A549 (cell line): ENCODE data around the gene SLC6A19. TPM values are rescaled to one million over a fixed set of nuclear protein-coding genes. Genes with fewer than 3 reads are reported as not detected.
A peak's percentile ranks its signal among the peaks of the same experiment; 100 is the strongest.

Source experiments
- ATAC-seq, 2 experiments: fragments of 200-7000 bp in 1 of 2; fragments of >200 bp in 1 of 2; cut with Nextera tagmentation in 1 of 2; cut with Tn5 transposase in 1 of 2; 3 replicates each; pipeline versions ENCODE4 v1.8.0 to v1.9.1; 2018 to 2020; ENCODE audit warnings: mild to moderate bottlenecking in 1 of 2, moderate library complexity in 1 of 2
- CTCF ChIA-PET: fragments of 300-600 bp; sonication (Branson Sonifier 250); formaldehyde crosslinking; extraction: SDS; loops from one replicate; lab custom pipeline; 2021; ENCODE audit warnings: antibody characterized with exemption, inconsistent platforms; lab: Yijun Ruan, JAX
- POLR2A ChIA-PET: fragments of 350-600 bp; formaldehyde crosslinking; extraction: SDS; loops from one replicate; lab custom pipeline; 2021; ENCODE audit warnings: antibody characterized with exemption, inconsistent platforms; lab: Yijun Ruan, JAX
- DNase-seq, 2 experiments: peaks; one replicate each; pipeline versions ENCODE4 v3.0.0 to v3.0.0-alpha.2; 2011 to 2016; ENCODE audit warnings: low read depth in 1 of 2, low spot score in 1 of 2
- FAIRE-seq: peaks from 2 replicates; lab custom pipeline; 2011; peaks lifted over from hg19 to GRCh38; lab: Jason Lieb, UNC
- H3K27ac ChIP-seq, 2 experiments: fragments of >200 bp; sonication (Bioruptor Twin); formaldehyde crosslinking; 3 replicates each; pipeline ENCODE4 v1.5.1; 2016 to 2017
- H3K4me1 ChIP-seq: fragments of >200 bp; sonication (Bioruptor Twin); formaldehyde crosslinking; 3 replicates; pipeline ENCODE4 v1.6.1; 2016
- H3K4me2 ChIP-seq: fragments of >200 bp; sonication (Bioruptor Twin); formaldehyde crosslinking; 3 replicates; pipeline ENCODE4 v1.6.1; 2016
- H3K4me3 ChIP-seq: fragments of >200 bp; sonication (Bioruptor Twin); formaldehyde crosslinking; 3 replicates; pipeline ENCODE4 v1.5.1; 2016
- H3K9me3 ChIP-seq: fragments of >200 bp; sonication (Bioruptor Twin); formaldehyde crosslinking; 3 replicates; pipeline ENCODE4 v1.6.1; 2016
- CBX8 ChIP-seq: fragments of 200-600 bp; sonication (generic); IDR thresholded peaks from 2 replicates; pipeline ENCODE4 v1.6.1; 2016
- CHD4 ChIP-seq: fragments of 200-600 bp; sonication (generic); IDR thresholded peaks from 2 replicates; pipeline ENCODE4 v1.6.1; 2016; ENCODE audit warnings: antibody characterized with exemption, mild to moderate bottlenecking, borderline replicate concordance
- EHF ChIP-seq: fragments of 250-450 bp; sonication (Bioruptor Pico); IDR thresholded peaks from 2 replicates; pipeline ENCODE4 v1.5.0; 2020; ENCODE audit warnings: mild to moderate bottlenecking
- EHMT2 ChIP-seq: fragments of 200-600 bp; sonication (generic); IDR thresholded peaks from 2 replicates; pipeline ENCODE4 v1.6.1; 2016; ENCODE audit warnings: antibody characterized with exemption, low read depth, mild to moderate bottlenecking, moderate library complexity
- ELK1 ChIP-seq: fragments of 150-350 bp; IDR thresholded peaks from 2 replicates; pipeline ENCODE4 v1.6.1; 2014; ENCODE audit warnings: low read depth, mild to moderate bottlenecking, low read length
- EP300 ChIP-seq, 2 experiments: fragments of >200 bp; sonication (Bioruptor Twin); formaldehyde crosslinking; IDR thresholded peaks; 2 replicates in 1 of 2; 3 replicates in 1 of 2; pipeline ENCODE4 v1.6.1; 2016 to 2017
- FOSB ChIP-seq: fragments of 250-450 bp; sonication (Bioruptor Pico); IDR thresholded peaks from 2 replicates; pipeline ENCODE4 v1.5.0; 2020; ENCODE audit warnings: mild to moderate bottlenecking, moderate library complexity
- FOSL2 ChIP-seq, 2 experiments: fragments of 450-650 bp in 1 of 2; fragments of >200 bp in 1 of 2; sonication (Bioruptor Twin) in 1 of 2; formaldehyde crosslinking; IDR thresholded peaks; 2 replicates each; pipeline versions ENCODE4 v1.5.0 to v1.6.1; 2016 to 2020; ENCODE audit warnings: mild to moderate bottlenecking in 1 of 2, moderate library complexity in 1 of 2
- GATA3 ChIP-seq: IDR thresholded peaks from 2 replicates; pipeline ENCODE4 v1.6.1; 2012; ENCODE audit warnings: borderline replicate concordance
- HEYL ChIP-seq: fragments of 250-450 bp; sonication (Bioruptor Pico); IDR thresholded peaks from 2 replicates; pipeline ENCODE4 v1.8.0; 2021; ENCODE audit warnings: mild to moderate bottlenecking, moderate library complexity
- HOXB13 ChIP-seq: fragments of 250-450 bp; sonication (Bioruptor Pico); IDR thresholded peaks from 2 replicates; pipeline ENCODE4 v1.5.0; 2020; ENCODE audit warnings: low read depth, mild to moderate bottlenecking, moderate library complexity
- JUN ChIP-seq, 2 experiments: fragments of >200 bp; sonication (Bioruptor Twin); formaldehyde crosslinking; IDR thresholded peaks; 2 replicates in 1 of 2; 3 replicates in 1 of 2; pipeline ENCODE4 v1.6.1; 2016 to 2017
- JUNB ChIP-seq: fragments of >200 bp; sonication (Bioruptor Twin); formaldehyde crosslinking; IDR thresholded peaks from 2 replicates; pipeline ENCODE4 v1.6.1; 2016
- MAFK ChIP-seq: fragments of 450-650 bp; IDR thresholded peaks from 2 replicates; pipeline ENCODE4 v1.6.1; 2014; ENCODE audit not compliant: partially characterized antibody
- MAZ ChIP-seq: fragments of 150-350 bp; IDR thresholded peaks from 2 replicates; pipeline ENCODE4 v1.6.1; 2014; ENCODE audit warnings: antibody characterized with exemption, low read depth, low read length, borderline replicate concordance
- NFE2L2 ChIP-seq: fragments of 150-350 bp; conservative IDR thresholded peaks from 2 replicates; pipeline ENCODE4 v1.6.1; 2014; ENCODE audit warnings: low read length
- PHF8 ChIP-seq: fragments of 200-600 bp; sonication (generic); IDR thresholded peaks from 2 replicates; pipeline ENCODE4 v1.6.1; 2016; ENCODE audit warnings: low read depth, mild to moderate bottlenecking, antibody characterized with exemption, moderate library complexity, borderline replicate concordance
- POLR2A ChIP-seq: IDR thresholded peaks from 2 replicates; pipeline ENCODE4 v1.6.1; 2012; ENCODE audit warnings: mild to moderate bottlenecking, low read length
- RAD21 ChIP-seq, 2 experiments: fragments of >200 bp in 1 of 2; sonication (Bioruptor Twin) in 1 of 2; formaldehyde crosslinking in 1 of 2; IDR thresholded peaks in 1 of 2; conservative IDR thresholded peaks in 1 of 2; 2 replicates in 1 of 2; 3 replicates in 1 of 2; pipeline ENCODE4 v1.6.1; 2012 to 2018; ENCODE audit warnings: inconsistent platforms in 1 of 2
- RCOR1 ChIP-seq: fragments of 150-350 bp; IDR thresholded peaks from 2 replicates; pipeline ENCODE4 v1.6.1; 2014; ENCODE audit warnings: antibody characterized with exemption, low read length, low read depth
- REST ChIP-seq: fragments of 200-600 bp; sonication (generic); IDR thresholded peaks from 2 replicates; pipeline ENCODE4 v1.6.1; 2016; ENCODE audit warnings: antibody characterized with exemption, mild to moderate bottlenecking, moderate library complexity
- RFX5 ChIP-seq: fragments of 450-650 bp; IDR thresholded peaks from 2 replicates; pipeline ENCODE4 v1.7.1; 2014; ENCODE audit warnings: antibody characterized with exemption, mild to moderate bottlenecking, moderate library complexity
- SMC3 ChIP-seq: fragments of >200 bp; sonication (Bioruptor Twin); formaldehyde crosslinking; IDR thresholded peaks from 3 replicates; pipeline ENCODE4 v1.6.1; 2018; ENCODE audit warnings: inconsistent platforms
- TP53 ChIP-seq: fragments of 250-450 bp; sonication (Bioruptor Pico); IDR thresholded peaks from 2 replicates; pipeline ENCODE4 v1.5.0; 2021; ENCODE audit warnings: mild to moderate bottlenecking, moderate library complexity
- ZFP36 ChIP-seq: fragments of 450-650 bp; IDR thresholded peaks from 2 replicates; pipeline ENCODE4 v1.6.1; 2014; ENCODE audit warnings: borderline replicate concordance; ENCODE audit not compliant: partially characterized antibody
- ZSCAN20 ChIP-seq: fragments of 250-450 bp; sonication (Bioruptor Pico); IDR thresholded peaks from 2 replicates; pipeline ENCODE4 v1.8.0; 2022; ENCODE audit warnings: mild to moderate bottlenecking, moderate library complexity
- WGBS: methylation state at CpG from one replicate; pipeline ENCODE4 v1.1.6; 2017; ENCODE audit errors: missing lambda C conversion rate; 5-methylcytosine and 5-hydroxymethylcytosine counted together
- polyA plus RNA-seq, 4 experiments: library from polyadenylated mRNA; depleted of rRNA in 3 of 4; stranded (reverse); fragments of >200 nt; fragmentation: RNase III in 1 of 4; extraction: RNeasy Plus Mini Kit Qiagen cat#74134 plus additional on column Dnase treatment in 1 of 4; gene quantifications; 2 replicates in 3 of 4; 3 replicates in 1 of 4; pipeline ENCODE4 v1.2.3, GENCODE V29; 2011 to 2017
- TF ChIP-seq, protein P1 (sequence below): IDR thresholded peaks from 2 replicates; pipeline ENCODE4 v1.6.1; 2012

Gene SLC6A19
- polyA plus RNA-seq, 2 of the 4 experiments (the other 2 are of a cell fraction), result 0.01 TPM; not detected in 1

DNA sequence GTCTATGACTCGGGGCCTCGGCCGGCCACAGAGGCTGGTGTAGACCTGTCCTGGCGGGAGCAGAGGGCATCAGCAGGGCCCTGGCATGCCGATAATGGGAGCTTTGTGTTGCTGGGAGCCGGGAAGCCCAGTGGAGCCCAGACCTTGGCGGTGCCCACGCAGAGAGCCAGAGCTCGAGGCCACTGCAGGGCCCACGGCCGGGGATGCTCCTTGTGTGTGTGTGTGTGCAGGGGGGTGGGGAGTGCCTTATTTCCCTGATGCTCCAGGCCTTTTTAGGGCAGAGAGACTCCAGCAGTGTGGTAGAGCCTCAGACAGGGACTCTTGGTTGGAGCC lies 18.3 kb downstream of the SLC6A19 start:
- 39% methylated on average over 7 of the region's 11 CpGs for WGBS
- no peaks in the 10 kb centered on the region for H3K4me1 ChIP-seq
- ChIA-PET POLR2A (no interaction called here), CTCF (interaction anchor here (0.6 to 1.3 kb wide), 5 partner anchors 11 to 408 kb away, joined by 3 to 5 read pairs (median 3); no protein-coding TSS in a partner anchor)
- TF ChIP-seq RFX5 (no peak), MAFK (no peak), JUN (IDR thresholded peaks at IDR 0.05) (no peak), SMC3 (no peak)
- ATAC-seq (peak in 1 of 2 experiments; percentile 17; a peak in 3 of 6 replicates), DNase-seq (no peak), FAIRE-seq (no peak)
- H3K9me3 ChIP-seq, result no peaks in the 10 kb centered on the region
- H3K4me3 ChIP-seq, result no peak overlapping the region
- H3K27ac ChIP-seq, result no peak overlapping the region
- no peak overlapping the region for H3K4me2 ChIP-seq

DNA sequence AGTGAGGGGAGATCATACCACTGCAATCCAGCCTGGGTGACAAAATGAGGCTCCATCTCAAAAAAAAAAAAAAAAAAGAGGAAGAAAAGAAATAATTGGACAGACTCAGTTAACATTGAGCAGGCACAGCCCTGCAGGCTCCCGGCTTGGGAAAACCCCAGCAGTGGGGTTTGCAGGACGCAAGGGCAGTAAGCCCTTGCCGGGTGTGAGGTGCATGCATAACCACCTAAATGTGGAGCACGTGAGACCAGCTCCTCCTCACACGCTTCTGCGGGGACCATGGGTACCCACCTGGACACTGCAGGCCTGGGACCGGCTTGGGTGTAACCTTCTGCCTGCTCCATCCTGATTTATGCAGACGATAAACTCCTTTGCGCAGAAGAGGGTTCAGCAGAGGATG lies 19.0 kb downstream of the SLC6A19 start:
- 55% methylated on average over 9 of the region's 9 CpGs for WGBS

DNA sequence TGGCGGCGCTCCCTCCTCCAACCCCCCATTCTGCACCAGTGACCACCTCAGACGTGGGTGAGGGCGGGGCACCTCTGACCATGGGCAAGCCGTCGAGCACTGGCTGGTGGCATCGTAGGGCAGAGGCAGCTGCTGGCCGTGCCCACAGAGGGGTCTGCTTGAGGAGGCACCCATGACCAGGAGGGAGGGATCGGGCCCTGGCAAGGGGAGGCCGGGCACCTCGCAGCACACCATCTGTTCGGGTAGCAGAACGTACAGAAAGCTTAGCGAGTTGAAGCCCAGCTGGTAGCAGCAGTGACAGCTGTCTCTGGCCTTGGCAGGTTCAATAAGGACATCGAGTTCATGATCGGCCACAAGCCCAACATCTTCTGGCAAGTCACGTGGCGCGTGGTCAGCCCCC lies 19.4 kb downstream of the SLC6A19 start:
- ATAC-seq (no peak), FAIRE-seq (no peak), DNase-seq (no peak)
- ChIA-PET CTCF (interaction anchor here (1.1 to 1.3 kb wide), 3 partner anchors 10 to 42 kb away, joined by 3 to 4 read pairs (median 3); no protein-coding TSS in a partner anchor), POLR2A (no interaction called here)
- no peaks in the 10 kb centered on the region for H3K4me1 ChIP-seq
- WGBS, result 27% methylated on average over 19 of the region's 19 CpGs
- H3K27ac ChIP-seq, result no peak overlapping the region
- no peak for TF ChIP-seq PHF8
- no peak for TF ChIP-seq HEYL (CRISPR knock-in tag)
- TF ChIP-seq ZSCAN20 (CRISPR knock-in tag), result no peak
- TF ChIP-seq EP300 (IDR thresholded peaks at IDR 0.05), result no peak
- TF ChIP-seq, protein P1, sequence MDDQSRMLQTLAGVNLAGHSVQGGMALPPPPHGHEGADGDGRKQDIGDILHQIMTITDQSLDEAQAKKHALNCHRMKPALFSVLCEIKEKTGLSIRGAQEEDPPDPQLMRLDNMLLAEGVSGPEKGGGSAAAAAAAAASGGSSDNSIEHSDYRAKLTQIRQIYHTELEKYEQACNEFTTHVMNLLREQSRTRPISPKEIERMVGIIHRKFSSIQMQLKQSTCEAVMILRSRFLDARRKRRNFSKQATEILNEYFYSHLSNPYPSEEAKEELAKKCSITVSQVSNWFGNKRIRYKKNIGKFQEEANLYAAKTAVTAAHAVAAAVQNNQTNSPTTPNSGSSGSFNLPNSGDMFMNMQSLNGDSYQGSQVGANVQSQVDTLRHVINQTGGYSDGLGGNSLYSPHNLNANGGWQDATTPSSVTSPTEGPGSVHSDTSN, result no peak
- TF ChIP-seq RFX5, result no peak
- no peak for TF ChIP-seq FOSB
- no peak for TF ChIP-seq JUN (IDR thresholded peaks at IDR 0.05)
- TF ChIP-seq ELK1, result no peak
- H3K4me3 ChIP-seq, result no peak overlapping the region
- no peaks in the 10 kb centered on the region for H3K9me3 ChIP-seq
- no peak overlapping the region for H3K4me2 ChIP-seq

More for the DNA sequence above, 19.0 kb downstream of the SLC6A19 start:
- no peaks in the 10 kb centered on the region for H3K9me3 ChIP-seq
- no peak for DNase-seq
- no peak overlapping the region for H3K27ac ChIP-seq
- no peak for FAIRE-seq
- ChIA-PET POLR2A (no interaction called here), CTCF (interaction anchor here (1.2 to 1.3 kb wide), 5 partner anchors 12 to 246 kb away, joined by 3 to 5 read pairs (median 3); no protein-coding TSS in a partner anchor)
- H3K4me3 ChIP-seq, result no peak overlapping the region
- no peak for ATAC-seq
- H3K4me2 ChIP-seq, result no peak overlapping the region
- no peaks in the 10 kb centered on the region for H3K4me1 ChIP-seq
- TF ChIP-seq FOSL2 (IDR thresholded peaks at IDR 0.05), result no peak
- TF ChIP-seq FOSL2 (CRISPR knock-in tag; IDR thresholded peaks at IDR 0.05), result no peak
- no peak for TF ChIP-seq TP53 (CRISPR knock-in tag)
- TF ChIP-seq ZFP36, result no peak
- TF ChIP-seq CHD4, result no peak
- TF ChIP-seq EHMT2, result no peak
- TF ChIP-seq JUNB, result no peak
- no peak for TF ChIP-seq MAFK
- no peak for TF ChIP-seq RAD21 (conservative IDR thresholded peaks at IDR 0.05 in 1 of 2, IDR thresholded peaks at IDR 0.05 in 1 of 2)
- TF ChIP-seq NFE2L2, result no peak
- TF ChIP-seq EHF (CRISPR knock-in tag), result no peak
- TF ChIP-seq CBX8, result no peak
- TF ChIP-seq GATA3, result no peak
- no peak for TF ChIP-seq HOXB13
- no peak for TF ChIP-seq RCOR1
- no peak for TF ChIP-seq POLR2A
- TF ChIP-seq MAZ, result no peak
- TF ChIP-seq REST, result no peak
- TF ChIP-seq RFX5, result no peak
- TF ChIP-seq ELK1, result no peak
